WTC11 (cell line): Measurements from ENCODE around the gene C20orf204. TPM values are rescaled to one million over a fixed set of nuclear protein-coding genes. Genes with fewer than 3 reads are reported as not detected.
A peak's percentile ranks its signal among the peaks of the same experiment; 100 is the strongest.

Experiments
- ATAC-seq: fragments of 200-7000 bp; cut with Tn5 transposase; 2 replicates; pipeline ENCODE4 v1.10.0; 2021; ENCODE audit warnings: mild to moderate bottlenecking, moderate library complexity
- CTCF ChIA-PET: fragments of 300-600 bp; sonication (Branson Sonifier 250); formaldehyde crosslinking; loops from one replicate; lab custom pipeline; 2021; ENCODE audit warnings: antibody characterized with exemption; lab: Charles Lee
- POLR2A ChIA-PET: fragments of 350-600 bp; sonication (Branson Sonifier 250); formaldehyde crosslinking; loops from one replicate; lab custom pipeline; 2021; ENCODE audit warnings: antibody characterized with exemption; lab: Charles Lee
- DNase-seq: peaks from one replicate; pipeline ENCODE4 v3.0.0; 2021; ENCODE audit warnings: low spot score
- H3K27ac Mint-ChIP-seq: 2 replicates; pipeline ENCODE4 v1.8.0; 2021; ENCODE audit warnings: mixed read lengths
- H3K27me3 Mint-ChIP-seq: 2 replicates; pipeline ENCODE4 v1.8.0; 2021; ENCODE audit warnings: low read depth, mild to moderate bottlenecking, moderate library complexity, mixed read lengths
- H3K36me3 Mint-ChIP-seq: 2 replicates; pipeline ENCODE4 v1.8.0; 2021; ENCODE audit warnings: mixed read lengths
- H3K4me1 Mint-ChIP-seq: 2 replicates; pipeline ENCODE4 v1.8.0; 2022; ENCODE audit warnings: mixed read lengths
- H3K4me3 Mint-ChIP-seq: 2 replicates; pipeline ENCODE4 v1.8.0; 2021; ENCODE audit warnings: mild to moderate bottlenecking, moderate library complexity, mixed read lengths
- H3K9me3 Mint-ChIP-seq: 2 replicates; pipeline ENCODE4 v1.8.0; 2021; ENCODE audit warnings: mixed read lengths
- FOXP1 ChIP-seq: sonication (generic); formaldehyde crosslinking; IDR thresholded peaks from 2 replicates; pipeline ENCODE4 v1.8.0; 2022; ENCODE audit warnings: missing genetic modification reagents, mild to moderate bottlenecking, moderate library complexity, borderline replicate concordance
- NFE2L1 ChIP-seq: sonication (generic); formaldehyde crosslinking; IDR thresholded peaks from 2 replicates; pipeline ENCODE4 v1.8.1; 2023; ENCODE audit warnings: missing genetic modification reagents
- ZNF396 ChIP-seq: fragments of 250-450 bp; sonication (Bioruptor Pico); IDR thresholded peaks from 2 replicates; pipeline ENCODE4 v1.8.0; 2021; ENCODE audit warnings: mild to moderate bottlenecking, moderate library complexity, borderline replicate concordance
- ZNF423 ChIP-seq: fragments of 250-450 bp; sonication (Bioruptor Pico); IDR thresholded peaks from 2 replicates; pipeline ENCODE4 v2.1.2; 2022; ENCODE audit warnings: mild to moderate bottlenecking, moderate library complexity
- total RNA-seq: library from RNA; stranded (reverse); gene quantifications from 3 replicates; pipeline ENCODE4 v1.2.3, GENCODE V29; 2021
- TF ChIP-seq, protein P1 (sequence below): sonication (generic); formaldehyde crosslinking; IDR thresholded peaks from 2 replicates; pipeline ENCODE4 v1.8.0; 2023; ENCODE audit warnings: missing genetic modification reagents, mild to moderate bottlenecking, borderline replicate concordance
- TF ChIP-seq, protein P2 (sequence below): sonication (generic); formaldehyde crosslinking; IDR thresholded peaks from 2 replicates; pipeline ENCODE4 v1.8.1; 2023; ENCODE audit warnings: mild to moderate bottlenecking, moderate library complexity, missing genetic modification reagents
- TF ChIP-seq, protein P3 (sequence below): sonication (generic); formaldehyde crosslinking; IDR thresholded peaks from 2 replicates; pipeline ENCODE4 v1.8.0; 2022; ENCODE audit warnings: missing genetic modification reagents
- TF ChIP-seq, protein P4 (sequence below): sonication (generic); formaldehyde crosslinking; IDR thresholded peaks from 2 replicates; pipeline ENCODE4 v1.8.1; 2023; ENCODE audit warnings: mild to moderate bottlenecking, missing genetic modification reagents, moderate library complexity

The C20orf204 gene
- total RNA-seq, 1 experiment from 2014 or later, result 2.1 TPM

DNA sequence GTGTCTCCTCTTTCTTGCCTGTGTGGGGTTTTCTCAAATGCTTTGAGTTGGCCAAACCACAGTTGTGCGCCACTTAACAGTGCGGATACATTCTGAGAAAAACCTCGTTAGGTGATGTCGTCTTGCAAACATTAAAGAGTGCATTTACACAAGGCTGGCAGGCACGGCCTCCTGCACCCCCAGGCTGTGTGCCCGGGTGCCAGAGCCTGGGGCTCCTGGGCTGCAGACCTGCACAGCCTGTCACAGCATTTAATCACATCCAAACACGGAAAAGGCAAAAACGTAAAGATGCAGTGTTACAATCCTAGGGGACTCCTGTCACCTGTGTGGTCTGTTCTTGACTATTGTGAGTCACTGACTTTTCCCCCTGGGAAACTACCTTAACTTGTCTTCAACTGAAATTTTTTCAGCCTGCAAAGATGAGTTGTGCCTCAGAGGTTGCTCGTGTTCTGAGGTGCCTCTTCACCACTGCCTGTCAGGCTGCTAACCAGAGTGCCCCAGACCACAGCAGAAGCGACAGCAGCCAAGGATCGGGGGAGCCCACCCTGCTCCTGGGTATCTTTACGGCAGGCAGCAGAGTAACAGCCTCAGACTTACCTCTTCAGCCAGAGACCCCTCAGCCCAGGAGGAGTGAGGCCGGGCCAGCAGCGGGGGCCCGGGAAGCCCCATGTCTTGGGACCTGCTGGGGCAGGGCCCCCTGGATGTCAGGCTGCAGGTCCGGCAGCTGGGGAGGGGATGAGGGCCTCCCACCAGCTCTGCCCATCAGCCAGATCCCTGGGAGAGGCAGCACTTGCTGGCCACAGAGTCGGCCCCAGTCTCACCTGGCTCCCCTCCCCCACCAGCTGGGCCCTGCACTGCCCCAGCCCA lies 683 bp upstream of the C20orf204 start:
- Mint-ChIP-seq H3K9me3 (no peaks in the 10 kb centered on the region), H3K36me3 (peaks cover 13% of the 10 kb centered on the region; the same call in 1 of the 2 replicates), H3K27ac (peak overlapping the region; percentile 91; the same call in 1 of the 2 replicates), H3K27me3 (peaks cover 15% of the 10 kb centered on the region), H3K4me1 (peaks cover 28% of the 10 kb centered on the region)
- no peak for DNase-seq
- no peak for TF ChIP-seq ZNF423 (CRISPR knock-in tag)
- no peak for TF ChIP-seq ZNF396 (CRISPR knock-in tag)
- TF ChIP-seq, protein P1, sequence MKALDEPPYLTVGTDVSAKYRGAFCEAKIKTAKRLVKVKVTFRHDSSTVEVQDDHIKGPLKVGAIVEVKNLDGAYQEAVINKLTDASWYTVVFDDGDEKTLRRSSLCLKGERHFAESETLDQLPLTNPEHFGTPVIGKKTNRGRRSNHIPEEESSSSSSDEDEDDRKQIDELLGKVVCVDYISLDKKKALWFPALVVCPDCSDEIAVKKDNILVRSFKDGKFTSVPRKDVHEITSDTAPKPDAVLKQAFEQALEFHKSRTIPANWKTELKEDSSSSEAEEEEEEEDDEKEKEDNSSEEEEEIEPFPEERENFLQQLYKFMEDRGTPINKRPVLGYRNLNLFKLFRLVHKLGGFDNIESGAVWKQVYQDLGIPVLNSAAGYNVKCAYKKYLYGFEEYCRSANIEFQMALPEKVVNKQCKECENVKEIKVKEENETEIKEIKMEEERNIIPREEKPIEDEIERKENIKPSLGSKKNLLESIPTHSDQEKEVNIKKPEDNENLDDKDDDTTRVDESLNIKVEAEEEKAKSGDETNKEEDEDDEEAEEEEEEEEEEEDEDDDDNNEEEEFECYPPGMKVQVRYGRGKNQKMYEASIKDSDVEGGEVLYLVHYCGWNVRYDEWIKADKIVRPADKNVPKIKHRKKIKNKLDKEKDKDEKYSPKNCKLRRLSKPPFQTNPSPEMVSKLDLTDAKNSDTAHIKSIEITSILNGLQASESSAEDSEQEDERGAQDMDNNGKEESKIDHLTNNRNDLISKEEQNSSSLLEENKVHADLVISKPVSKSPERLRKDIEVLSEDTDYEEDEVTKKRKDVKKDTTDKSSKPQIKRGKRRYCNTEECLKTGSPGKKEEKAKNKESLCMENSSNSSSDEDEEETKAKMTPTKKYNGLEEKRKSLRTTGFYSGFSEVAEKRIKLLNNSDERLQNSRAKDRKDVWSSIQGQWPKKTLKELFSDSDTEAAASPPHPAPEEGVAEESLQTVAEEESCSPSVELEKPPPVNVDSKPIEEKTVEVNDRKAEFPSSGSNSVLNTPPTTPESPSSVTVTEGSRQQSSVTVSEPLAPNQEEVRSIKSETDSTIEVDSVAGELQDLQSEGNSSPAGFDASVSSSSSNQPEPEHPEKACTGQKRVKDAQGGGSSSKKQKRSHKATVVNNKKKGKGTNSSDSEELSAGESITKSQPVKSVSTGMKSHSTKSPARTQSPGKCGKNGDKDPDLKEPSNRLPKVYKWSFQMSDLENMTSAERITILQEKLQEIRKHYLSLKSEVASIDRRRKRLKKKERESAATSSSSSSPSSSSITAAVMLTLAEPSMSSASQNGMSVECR (CRISPR knock-in tag), result no peak
- TF ChIP-seq, protein P2, sequence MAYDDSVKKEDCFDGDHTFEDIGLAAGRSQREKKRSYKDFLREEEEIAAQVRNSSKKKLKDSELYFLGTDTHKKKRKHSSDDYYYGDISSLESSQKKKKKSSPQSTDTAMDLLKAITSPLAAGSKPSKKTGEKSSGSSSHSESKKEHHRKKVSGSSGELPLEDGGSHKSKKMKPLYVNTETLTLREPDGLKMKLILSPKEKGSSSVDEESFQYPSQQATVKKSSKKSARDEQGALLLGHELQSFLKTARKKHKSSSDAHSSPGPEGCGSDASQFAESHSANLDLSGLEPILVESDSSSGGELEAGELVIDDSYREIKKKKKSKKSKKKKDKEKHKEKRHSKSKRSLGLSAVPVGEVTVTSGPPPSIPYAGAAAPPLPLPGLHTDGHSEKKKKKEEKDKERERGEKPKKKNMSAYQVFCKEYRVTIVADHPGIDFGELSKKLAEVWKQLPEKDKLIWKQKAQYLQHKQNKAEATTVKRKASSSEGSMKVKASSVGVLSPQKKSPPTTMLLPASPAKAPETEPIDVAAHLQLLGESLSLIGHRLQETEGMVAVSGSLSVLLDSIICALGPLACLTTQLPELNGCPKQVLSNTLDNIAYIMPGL (CRISPR knock-in tag), result 0 out of 2 replicates have a peak, but pooled peaks have one; percentile 15
- TF ChIP-seq FOXP1 (CRISPR knock-in tag), result peak; percentile 62; the same call in 1 of the 2 replicates
- TF ChIP-seq, protein P3, sequence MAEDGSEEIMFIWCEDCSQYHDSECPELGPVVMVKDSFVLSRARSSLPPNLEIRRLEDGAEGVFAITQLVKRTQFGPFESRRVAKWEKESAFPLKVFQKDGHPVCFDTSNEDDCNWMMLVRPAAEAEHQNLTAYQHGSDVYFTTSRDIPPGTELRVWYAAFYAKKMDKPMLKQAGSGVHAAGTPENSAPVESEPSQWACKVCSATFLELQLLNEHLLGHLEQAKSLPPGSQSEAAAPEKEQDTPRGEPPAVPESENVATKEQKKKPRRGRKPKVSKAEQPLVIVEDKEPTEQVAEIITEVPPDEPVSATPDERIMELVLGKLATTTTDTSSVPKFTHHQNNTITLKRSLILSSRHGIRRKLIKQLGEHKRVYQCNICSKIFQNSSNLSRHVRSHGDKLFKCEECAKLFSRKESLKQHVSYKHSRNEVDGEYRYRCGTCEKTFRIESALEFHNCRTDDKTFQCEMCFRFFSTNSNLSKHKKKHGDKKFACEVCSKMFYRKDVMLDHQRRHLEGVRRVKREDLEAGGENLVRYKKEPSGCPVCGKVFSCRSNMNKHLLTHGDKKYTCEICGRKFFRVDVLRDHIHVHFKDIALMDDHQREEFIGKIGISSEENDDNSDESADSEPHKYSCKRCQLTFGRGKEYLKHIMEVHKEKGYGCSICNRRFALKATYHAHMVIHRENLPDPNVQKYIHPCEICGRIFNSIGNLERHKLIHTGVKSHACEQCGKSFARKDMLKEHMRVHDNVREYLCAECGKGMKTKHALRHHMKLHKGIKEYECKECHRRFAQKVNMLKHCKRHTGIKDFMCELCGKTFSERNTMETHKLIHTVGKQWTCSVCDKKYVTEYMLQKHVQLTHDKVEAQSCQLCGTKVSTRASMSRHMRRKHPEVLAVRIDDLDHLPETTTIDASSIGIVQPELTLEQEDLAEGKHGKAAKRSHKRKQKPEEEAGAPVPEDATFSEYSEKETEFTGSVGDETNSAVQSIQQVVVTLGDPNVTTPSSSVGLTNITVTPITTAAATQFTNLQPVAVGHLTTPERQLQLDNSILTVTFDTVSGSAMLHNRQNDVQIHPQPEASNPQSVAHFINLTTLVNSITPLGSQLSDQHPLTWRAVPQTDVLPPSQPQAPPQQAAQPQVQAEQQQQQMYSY (CRISPR knock-in tag), result no peak
- TF ChIP-seq, all 79 proteins: peak for 2
- ATAC-seq, result no peak
- H3K4me3 Mint-ChIP-seq, result no peak overlapping the region
- CTCF ChIA-PET, result interaction anchor here (0.7 to 6.1 kb wide), 5 partner anchors 11 to 84 kb away, joined by 3 to 51 read pairs (median 6); partner anchors contain the start of genes LKAAEAR1, PRPF6 and SAMD10
- POLR2A ChIA-PET, result no interaction called here

DNA sequence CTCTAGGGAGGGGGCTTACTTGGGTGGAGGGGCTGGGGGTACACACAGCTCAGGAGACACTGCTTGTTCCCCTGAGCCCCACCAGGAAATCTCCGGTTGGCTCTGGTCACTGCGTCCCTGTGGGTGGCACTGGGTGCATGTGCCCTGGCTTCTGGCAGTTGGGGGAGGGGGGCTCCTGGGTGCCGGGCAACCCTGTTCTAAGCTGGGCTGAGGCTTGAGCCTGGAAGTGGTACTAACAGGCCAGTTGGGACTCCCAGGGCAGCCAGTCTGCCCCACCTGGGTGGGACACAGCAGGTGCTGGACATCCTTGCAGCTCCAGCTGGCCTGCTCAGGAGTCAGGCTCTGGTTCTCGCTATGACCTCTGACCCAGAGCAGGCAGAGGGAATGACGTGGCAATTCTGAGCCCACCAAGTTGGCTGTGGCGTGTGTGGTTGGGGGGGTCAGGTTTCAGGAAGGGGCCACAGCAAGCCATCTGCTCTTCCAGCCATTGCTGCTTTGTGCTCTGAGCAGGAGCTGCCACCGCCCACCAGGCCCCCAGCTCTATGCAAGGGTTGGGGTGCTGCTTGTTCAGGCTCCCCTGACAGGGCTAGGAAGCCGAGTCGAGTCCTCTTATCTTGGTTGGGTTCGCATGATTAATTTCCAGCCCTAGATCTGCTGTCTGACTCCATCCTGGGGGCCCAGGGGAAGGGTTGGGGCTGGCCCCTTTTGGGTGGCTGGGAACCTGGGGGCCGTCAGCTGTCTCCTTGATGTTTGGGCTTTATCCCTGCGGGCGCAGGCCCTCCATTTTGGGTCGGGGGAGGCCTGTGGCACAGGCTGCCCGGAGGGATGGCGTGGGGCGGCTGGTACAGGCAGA lies 590 bp downstream of the C20orf204 start:
- Mint-ChIP-seq H3K9me3 (no peaks in the 10 kb centered on the region), H3K36me3 (peaks cover 5% of the 10 kb centered on the region; the same call in 1 of the 2 replicates), H3K27ac (no peak overlapping the region), H3K27me3 (peaks cover 27% of the 10 kb centered on the region), H3K4me3 (no peak overlapping the region), H3K4me1 (peaks cover 28% of the 10 kb centered on the region)
- ChIA-PET POLR2A (no interaction called here), CTCF (interaction anchor here (0.6 to 6.1 kb wide), 6 partner anchors 14 to 245 kb away, joined by 3 to 51 read pairs (median 6); partner anchors contain the start of genes LKAAEAR1, PRPF6, SAMD10 and SOX18)
- no peak for DNase-seq
- ATAC-seq, result no peak
- TF ChIP-seq, protein P4, sequence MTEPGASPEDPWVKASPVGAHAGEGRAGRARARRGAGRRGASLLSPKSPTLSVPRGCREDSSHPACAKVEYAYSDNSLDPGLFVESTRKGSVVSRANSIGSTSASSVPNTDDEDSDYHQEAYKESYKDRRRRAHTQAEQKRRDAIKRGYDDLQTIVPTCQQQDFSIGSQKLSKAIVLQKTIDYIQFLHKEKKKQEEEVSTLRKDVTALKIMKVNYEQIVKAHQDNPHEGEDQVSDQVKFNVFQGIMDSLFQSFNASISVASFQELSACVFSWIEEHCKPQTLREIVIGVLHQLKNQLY, result no peak
- peak; percentile 41; the same call in 1 of the 2 replicates for TF ChIP-seq NFE2L1
